HepG2 (cell line): Measurements from ENCODE around the gene DNAJC28. TPM values are rescaled to one million over a fixed set of nuclear protein-coding genes. Genes with fewer than 3 reads are reported as not detected.

Source experiments
- ATAC-seq: fragments of 200-7000 bp; cut with Tn5 transposase; 3 replicates; pipeline ENCODE4 v1.9.1; 2020; ENCODE audit warnings: mild to moderate bottlenecking, moderate library complexity
- BruUV-seq: library from RNA; stranded (reverse); fragments of 400-500 nt; replicated peaks from 2 replicates; lab custom pipeline; 2021; lab: Mats Ljungman, UMichigan
- CTCF ChIA-PET: fragments of 300-600 bp; formaldehyde crosslinking; extraction: SDS; loops from one replicate; lab custom pipeline; 2021; ENCODE audit warnings: low total read pairs, inconsistent platforms, low intra/inter-chr PET ratio; lab: Yijun Ruan, JAX
- POLR2A ChIA-PET: fragments of 350-600 bp; sonication (Branson Sonifier 250); formaldehyde crosslinking; loops from one replicate; lab custom pipeline; 2020; ENCODE audit warnings: antibody characterized with exemption, inconsistent platforms; lab: Yijun Ruan, JAX
- DNase-seq: peaks from one replicate; pipeline ENCODE4 v3.0.0-alpha.2; 2015; ENCODE audit warnings: low spot score
- FAIRE-seq: peaks from 3 replicates; lab custom pipeline; 2011; peaks lifted over from hg19 to GRCh38; lab: Jason Lieb, UNC
- H2AFZ ChIP-seq: one replicate; pipeline ENCODE4 v1.6.1; 2011; ENCODE audit warnings: low read length, inconsistent platforms
- H3K27ac ChIP-seq: fragments of 300-600 bp; 3 replicates; pipeline ENCODE4 v1.8.0; 2011; ENCODE audit warnings: mixed run types, mild to moderate bottlenecking, mixed read lengths, low read length, inconsistent platforms; ENCODE audit not compliant: insufficient read depth; ENCODE audit errors: extremely low read length
- H3K27me3 ChIP-seq, 2 experiments: fragments of 200-600 bp in 1 of 2; 2 replicates in 1 of 2; 3 replicates in 1 of 2; pipeline versions ENCODE4 v1.6.0 to v1.8.0; 2011; ENCODE audit warnings: low read length in 2 of 2, mild to moderate bottlenecking in 2 of 2, moderate library complexity in 2 of 2, inconsistent platforms in 1 of 2; ENCODE audit not compliant: insufficient read depth in 2 of 2, control insufficient read depth in 1 of 2
- H3K36me3 ChIP-seq, 2 experiments: fragments of 200-600 bp in 1 of 2; replicated peaks in 1 of 2; 2 replicates in 1 of 2; 3 replicates in 1 of 2; pipeline versions ENCODE4 v1.5.1 to v1.8.0; 2011; ENCODE audit warnings: low read length in 2 of 2, inconsistent platforms in 1 of 2; ENCODE audit not compliant: insufficient read depth in 2 of 2, control insufficient read depth in 1 of 2
- H3K4me1 ChIP-seq: 2 replicates; pipeline ENCODE4 v1.5.1; 2012; ENCODE audit warnings: low read length, inconsistent platforms; ENCODE audit not compliant: insufficient read depth
- H3K4me2 ChIP-seq: 2 replicates; pipeline ENCODE4 v1.6.0; 2011; ENCODE audit warnings: low read depth, low read length, inconsistent platforms
- H3K4me3 ChIP-seq, 3 experiments: fragments of 200-600 bp in 1 of 3; sonication (generic), shearing (Covaris generic) in 1 of 3; replicated peaks in 1 of 3; 2 replicates each; pipeline ENCODE4 v1.5.1; 2011 to 2016; ENCODE audit warnings: low read length in 3 of 3, inconsistent platforms in 2 of 3, low read depth in 2 of 3, mild to moderate bottlenecking in 2 of 3, control low read depth in 1 of 3, mixed read lengths in 1 of 3; ENCODE audit not compliant: insufficient read depth in 1 of 3
- H3K79me2 ChIP-seq: one replicate; pipeline ENCODE4 v1.6.1; 2011; ENCODE audit warnings: low read length, inconsistent platforms; ENCODE audit not compliant: insufficient read depth
- H3K9ac ChIP-seq: 2 replicates; pipeline ENCODE4 v1.6.0; 2011; ENCODE audit warnings: mild to moderate bottlenecking, low read depth, low read length, inconsistent platforms; ENCODE audit not compliant: insufficient read depth
- H3K9me3 ChIP-seq: 2 replicates; pipeline ENCODE4 v1.5.1; 2012; ENCODE audit warnings: mild to moderate bottlenecking, low read length
- H4K20me1 ChIP-seq: 2 replicates; pipeline ENCODE4 v1.6.0; 2011; ENCODE audit warnings: inconsistent platforms, mild to moderate bottlenecking, low read length, moderate library complexity; ENCODE audit not compliant: insufficient read depth
- BORCS8-MEF2B ChIP-seq: sonication (generic); formaldehyde crosslinking; IDR thresholded peaks from 2 replicates; pipeline ENCODE4 v1.8.0; 2022; ENCODE audit warnings: mild to moderate bottlenecking, missing genetic modification reagents
- CCDC6 ChIP-seq: sonication (generic); formaldehyde crosslinking; IDR thresholded peaks from 2 replicates; pipeline ENCODE4 v1.8.1; 2022; ENCODE audit warnings: mild to moderate bottlenecking, missing genetic modification reagents, moderate library complexity
- CHD4 ChIP-seq: fragments of 200-600 bp; sonication (generic); IDR thresholded peaks from 2 replicates; pipeline ENCODE4 v1.7.0; 2017; ENCODE audit warnings: mild to moderate bottlenecking, low read length, borderline replicate concordance
- E2F2 ChIP-seq: sonication (generic); formaldehyde crosslinking; IDR thresholded peaks from 2 replicates; pipeline ENCODE4 v1.4.0; 2020; ENCODE audit warnings: missing genetic modification reagents, borderline replicate concordance
- FOXJ3 ChIP-seq: sonication (generic); formaldehyde crosslinking; IDR thresholded peaks from 2 replicates; pipeline ENCODE4 v1.4.0; 2020; ENCODE audit warnings: missing genetic modification reagents, mild to moderate bottlenecking, borderline replicate concordance
- IKZF5 ChIP-seq: IDR thresholded peaks from 2 replicates; pipeline ENCODE4 v1.6.1; 2018; ENCODE audit warnings: missing genetic modification reagents, mild to moderate bottlenecking, missing compliant biosample characterization
- JUNB ChIP-seq: sonication (generic); formaldehyde crosslinking; IDR thresholded peaks from 2 replicates; pipeline ENCODE4 v1.8.0; 2022; ENCODE audit warnings: missing genetic modification reagents, mild to moderate bottlenecking, borderline replicate concordance
- KDM3A ChIP-seq: IDR thresholded peaks from 2 replicates; pipeline ENCODE4 v1.6.1; 2018; ENCODE audit warnings: low read depth, missing compliant biosample characterization
- KDM6A ChIP-seq: IDR thresholded peaks from 2 replicates; pipeline ENCODE4 v1.6.1; 2016; ENCODE audit warnings: low read depth
- LCORL ChIP-seq, 2 experiments: fragments of 450-650 bp in 1 of 2; sonication (generic) in 1 of 2; formaldehyde crosslinking in 1 of 2; IDR thresholded peaks; 2 replicates each; pipeline versions ENCODE4 v1.5.0 to v1.6.1; 2017 to 2020; ENCODE audit warnings: antibody characterized with exemption in 1 of 2, missing genetic modification reagents in 1 of 2
- MIER3 ChIP-seq: IDR thresholded peaks from 2 replicates; pipeline ENCODE4 v1.6.1; 2016; ENCODE audit warnings: missing compliant biosample characterization, borderline replicate concordance
- PHF5A ChIP-seq: IDR thresholded peaks from one replicate; pipeline ENCODE4 v1.6.1; 2018; ENCODE audit warnings: low read depth, missing genetic modification reagents; ENCODE audit not compliant: unreplicated experiment
- PRMT3 ChIP-seq: sonication (generic); formaldehyde crosslinking; IDR thresholded peaks from 2 replicates; pipeline ENCODE4 v1.8.1; 2022; ENCODE audit warnings: low read depth, mild to moderate bottlenecking, moderate library complexity, missing genetic modification reagents, borderline replicate concordance
- TOE1 ChIP-seq: sonication (generic); formaldehyde crosslinking; IDR thresholded peaks from 2 replicates; pipeline ENCODE4 v1.4.0; 2020; ENCODE audit warnings: mild to moderate bottlenecking, missing genetic modification reagents
- ZFP36 ChIP-seq: fragments of 150-350 bp; IDR thresholded peaks from 2 replicates; pipeline ENCODE4 v1.6.1; 2018; ENCODE audit warnings: borderline replicate concordance, low read length, low read depth; ENCODE audit not compliant: partially characterized antibody
- ZFY ChIP-seq: sonication (generic); formaldehyde crosslinking; IDR thresholded peaks from 2 replicates; pipeline ENCODE4 v1.4.0; 2020; ENCODE audit warnings: missing genetic modification reagents
- ZMYM2 ChIP-seq: sonication (generic); formaldehyde crosslinking; IDR thresholded peaks from 2 replicates; pipeline ENCODE4 v1.8.0; 2022; ENCODE audit warnings: mild to moderate bottlenecking, missing genetic modification reagents
- ZNF484 ChIP-seq: sonication (generic); formaldehyde crosslinking; IDR thresholded peaks from 2 replicates; pipeline ENCODE4 v1.5.1; 2020; ENCODE audit warnings: mild to moderate bottlenecking, low read depth, missing genetic modification reagents, borderline replicate concordance
- ZNF597 ChIP-seq: sonication (generic); formaldehyde crosslinking; IDR thresholded peaks from 2 replicates; pipeline ENCODE4 v1.5.0; 2020; ENCODE audit warnings: missing genetic modification reagents
- ZNF691 ChIP-seq: sonication (generic); formaldehyde crosslinking; IDR thresholded peaks from 2 replicates; pipeline ENCODE4 v1.4.0; 2020; ENCODE audit warnings: missing genetic modification reagents, low read depth, mild to moderate bottlenecking, borderline replicate concordance
- ZNF788 ChIP-seq: sonication (generic); formaldehyde crosslinking; IDR thresholded peaks from 2 replicates; pipeline ENCODE4 v1.5.0; 2020; ENCODE audit warnings: mild to moderate bottlenecking, missing genetic modification reagents, borderline replicate concordance
- WGBS: methylation state at CpG from one replicate; pipeline ENCODE4 v1.1.6; 2017; ENCODE audit warnings: low lambda C conversion rate; 5-methylcytosine and 5-hydroxymethylcytosine counted together
- in situ Hi-C: cut with HindIII; loops from 2 replicates; pipeline ENCODE4 v1.10.0; 2017; ENCODE audit warnings: low pct_unique_long_range_greater_than_20kb; ENCODE audit not compliant: extremely low pct_ligation_motif_present
- intact Hi-C: fragments of 100-400 bp; cut with micrococcal nuclease; formaldehyde crosslinking; loops from one replicate; pipeline ENCODE4 v1.10.0; 2022; ENCODE audit not compliant: unreplicated experiment
- polyA plus RNA-seq, 8 experiments: library from polyadenylated mRNA; depleted of rRNA in 3 of 8; stranded (reverse) in 7 of 8; unstranded in 1 of 8; fragments of >200 nt; fragmentation: Illumina TruSeq in 4 of 8; extraction: Trizol in 4 of 8; gene quantifications; 2 replicates each; pipeline versions ENCODE4 v1.2.1 to v1.2.3, GENCODE V29; 2011 to 2016; ENCODE audit warnings: low read depth in 4 of 8, missing spikeins in 1 of 8, mixed read lengths in 1 of 8; ENCODE audit not compliant: insufficient read depth in 1 of 8
- total RNA-seq, 5 experiments: library from RNA; depleted of rRNA; stranded (reverse); fragments of >200 nt; fragmentation: Illumina TruSeq; extraction: Trizol; gene quantifications; 2 replicates each; pipeline ENCODE4 v1.2.3, GENCODE V29; 2016; ENCODE audit warnings: low read depth in 1 of 5

Gene DNAJC28
- total and polyA plus RNA-seq, 2 of the 13 experiments (the other 11 are each of a cell fraction or from before 2014, with no cell fraction given) = 1.5 to 3.3 TPM

- TF ChIP-seq CHD4 (no peak), ZFY (no peak), ZMYM2 (CRISPR knock-in tag) (no peak), CCDC6 (no peak)
Measured at GRCh38 chr21:33512481-33512880, 21.0 kb upstream of the DNAJC28 start (continued).

GRCh38 chr21:33511639-33512038 is 20.1 kb upstream of the DNAJC28 start:
- H2AFZ ChIP-seq = no peak overlapping the region
- no peak overlapping the region for H3K27ac ChIP-seq
- TF ChIP-seq PRMT3 (CRISPR knock-in tag) = no peak
- TF ChIP-seq IKZF5 (CRISPR knock-in tag) = no peak
- no peak for TF ChIP-seq PHF5A (CRISPR knock-in tag)
- no peak for TF ChIP-seq KDM6A (CRISPR knock-in tag)
- no peak for TF ChIP-seq LCORL (IDR thresholded peaks at IDR 0.05)
- no peak for TF ChIP-seq LCORL (CRISPR knock-in tag; IDR thresholded peaks at IDR 0.05)
- TF ChIP-seq FOXJ3 (CRISPR knock-in tag) = no peak
- no peak for TF ChIP-seq BORCS8-MEF2B (CRISPR knock-in tag)
- no peak for TF ChIP-seq TOE1 (CRISPR knock-in tag)
- TF ChIP-seq ZFP36 = no peak
- TF ChIP-seq ZNF788 (CRISPR knock-in tag) = no peak
- no peak for TF ChIP-seq MIER3 (CRISPR knock-in tag)
- TF ChIP-seq E2F2 (CRISPR knock-in tag) = no peak
- TF ChIP-seq ZNF691 = no peak
- TF ChIP-seq ZNF484 (CRISPR knock-in tag) = no peak
- TF ChIP-seq JUNB (CRISPR knock-in tag) = no peak
- no peak for TF ChIP-seq KDM3A (CRISPR knock-in tag)
- no peak for TF ChIP-seq ZNF597
- no peaks in the 10 kb centered on the region for H3K79me2 ChIP-seq
- peaks cover 12 to 68% of the 10 kb centered on the region in 2 experiments for H3K36me3 ChIP-seq
- H4K20me1 ChIP-seq = no peaks in the 10 kb centered on the region
- H3K9ac ChIP-seq = no peak overlapping the region
- no TSS peak for BruUV-seq
- intact Hi-C loops (no loop called here), in situ Hi-C loops (no loop called here)
- POLR2A ChIA-PET = no interaction called here
- no peak overlapping the region for H3K4me2 ChIP-seq
- WGBS = 99% methylated on average over 4 of the region's 4 CpGs
- no peak overlapping the region for H3K4me3 ChIP-seq
- ATAC-seq (no peak), DNase-seq (no peak), FAIRE-seq (no peak)
- CTCF ChIA-PET = no interaction called here
- H3K9me3 ChIP-seq = no peaks in the 10 kb centered on the region
- no peaks in the 10 kb centered on the region for H3K4me1 ChIP-seq
- no peaks in the 10 kb centered on the region for H3K27me3 ChIP-seq
